ENCODE data around the gene SLC30A3. TPM values are rescaled to one million over a fixed set of nuclear protein-coding genes. Genes with fewer than 3 reads are reported as not detected.
"Not testable (repeated sequence)": the region's sequence is repeated elsewhere in the genome, so short reads cannot be mapped to it uniquely, and the experiment has no call there.

SLC30A3 gene
- total and polyA plus RNA-seq, 4 donors = 2.9 to 30.2 (median 12.1) TPM

DNA sequence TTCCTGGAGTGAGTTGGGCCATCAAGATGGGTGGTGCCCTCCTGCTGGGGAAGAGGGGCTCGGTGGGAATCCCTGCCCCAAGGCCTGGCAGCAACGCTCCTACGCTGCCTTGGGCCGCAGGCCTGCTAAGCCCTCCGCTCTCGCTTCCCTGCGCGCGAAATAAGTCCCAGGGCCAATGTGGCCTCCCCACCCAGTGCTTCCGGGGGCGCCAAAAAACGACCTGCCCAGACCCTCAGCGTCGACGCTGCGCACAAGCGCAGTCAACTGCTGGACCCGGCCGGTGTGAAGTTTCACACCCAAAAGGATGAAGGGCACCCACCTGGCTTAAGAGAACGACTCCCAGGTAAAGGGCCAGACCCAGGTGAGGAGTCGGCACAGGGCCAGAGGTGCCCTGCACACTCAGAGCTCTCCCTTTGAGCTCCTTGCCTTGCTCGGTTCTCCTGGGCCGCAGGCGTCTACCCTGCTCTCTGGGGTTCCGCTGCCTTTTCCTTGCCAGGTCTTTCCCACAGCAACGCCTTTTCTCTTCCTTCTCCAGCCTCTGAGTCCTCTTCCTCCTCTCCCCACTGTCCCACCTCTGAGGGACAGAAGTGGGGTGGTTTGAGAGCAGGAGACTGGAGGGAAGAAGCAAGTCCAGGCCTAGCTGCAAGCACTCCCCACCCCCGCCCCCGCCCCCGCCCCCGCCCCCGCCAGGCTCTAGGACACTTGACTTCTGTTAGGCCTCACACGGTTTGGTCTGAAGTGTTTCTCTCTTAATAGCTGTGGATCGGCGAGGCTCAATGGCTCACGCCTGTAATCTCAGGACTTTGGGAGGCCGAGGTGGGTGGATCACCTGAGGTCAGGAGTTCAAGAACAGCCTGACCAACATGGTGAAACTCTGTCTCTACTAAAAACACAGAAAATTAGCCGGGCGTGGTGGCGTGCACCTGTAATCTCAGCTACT, 12.6 kb upstream of the SLC30A3 start, which contains the start of gene DNAJC5G:
Gene DNAJC5G, plus strand, starts transcription at position 223 of the 940 bp plus-strand sequence. CDS start 1,296 bp downstream, outside the sequence.
- no peak within 1 kb of the TSS for H3K27ac ChIP-seq (ENCODE audit: low read depth, low read length)
- 84% methylated on average over 36 of the region's 39 CpGs for WGBS (ENCODE audit: insufficient coverage)
- H3K4me1 ChIP-seq (ENCODE audit: control insufficient read depth, insufficient read depth, low read length) = no peaks in the 10 kb centered on the region
- no peaks in the 10 kb centered on the region for H3K9me3 ChIP-seq (ENCODE audit: control insufficient read depth, insufficient read depth, low read length)
- no peaks in the 10 kb centered on the region for H3K36me3 ChIP-seq (ENCODE audit: control insufficient read depth, insufficient read depth, low read length)
- no peak for DNase-seq (ENCODE audit: low read depth in 4 of 6, low spot score in 6 of 6)
- H3K4me3 ChIP-seq (ENCODE audit: low read depth, low read length) = no peak within 1 kb of the TSS
- H3K27me3 ChIP-seq (ENCODE audit: control insufficient read depth, insufficient read depth, low read length) = peaks cover 4% of the 10 kb centered on the region

DNA sequence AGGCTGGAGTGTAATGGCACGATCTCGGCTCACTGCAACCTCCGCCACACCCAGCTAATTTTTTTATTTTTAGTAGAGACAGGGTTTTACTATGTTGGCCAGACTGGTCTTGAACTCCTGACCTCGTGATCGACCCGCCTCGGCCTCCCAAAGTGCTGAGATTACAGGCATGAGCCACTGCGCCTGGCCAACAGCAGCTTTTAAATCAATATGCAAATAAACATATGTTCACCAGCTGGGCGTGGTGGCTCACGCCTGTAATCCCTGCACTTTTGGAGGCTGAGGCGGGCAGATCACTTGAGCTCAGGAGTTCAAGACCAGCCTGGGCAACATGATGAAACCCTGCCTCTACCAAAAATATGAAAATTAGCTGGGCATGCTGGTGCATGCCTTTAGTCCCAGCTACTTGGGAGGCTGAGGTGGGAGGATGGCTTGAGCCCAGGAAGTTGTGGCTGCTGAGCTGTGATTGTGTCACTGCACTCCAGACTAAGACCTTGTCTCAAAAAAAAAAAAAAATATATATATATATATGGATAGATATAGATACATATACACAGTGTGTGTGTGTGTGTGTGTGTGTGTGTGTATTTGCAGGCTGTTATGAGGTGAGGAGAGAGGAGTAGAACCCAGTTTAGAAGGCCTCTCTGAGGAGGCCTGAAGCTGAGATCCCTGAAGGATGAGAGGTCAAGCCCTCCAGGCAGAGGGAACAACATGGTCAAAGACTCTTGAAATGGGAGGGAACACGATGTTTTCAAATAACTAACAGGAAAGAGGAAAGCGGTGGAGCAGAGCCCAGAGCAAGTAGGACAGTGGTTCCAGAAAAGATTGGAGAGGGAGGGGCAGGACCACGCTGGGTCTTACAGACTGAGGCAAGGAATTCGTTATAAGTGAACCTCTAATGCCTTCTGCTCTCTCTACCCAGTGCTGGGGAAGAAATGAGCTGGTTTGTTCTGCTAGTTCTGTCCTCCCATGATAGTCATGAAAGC, 10.0 kb upstream of the SLC30A3 start:
- not testable (repeated sequence) for H3K4me1 ChIP-seq (ENCODE audit: control insufficient read depth, insufficient read depth, low read length); H3K27ac ChIP-seq (ENCODE audit: low read depth, low read length); H3K36me3 ChIP-seq (ENCODE audit: control insufficient read depth, insufficient read depth, low read length); H3K9me3 ChIP-seq (ENCODE audit: control insufficient read depth, insufficient read depth, low read length); H3K4me3 ChIP-seq (ENCODE audit: low read depth, low read length); H3K27me3 ChIP-seq (ENCODE audit: control insufficient read depth, insufficient read depth, low read length); DNase-seq (ENCODE audit: low read depth in 4 of 6, low spot score in 6 of 6)
- 69% methylated on average over 5 of the region's 15 CpGs for WGBS (ENCODE audit: insufficient coverage)

DNA sequence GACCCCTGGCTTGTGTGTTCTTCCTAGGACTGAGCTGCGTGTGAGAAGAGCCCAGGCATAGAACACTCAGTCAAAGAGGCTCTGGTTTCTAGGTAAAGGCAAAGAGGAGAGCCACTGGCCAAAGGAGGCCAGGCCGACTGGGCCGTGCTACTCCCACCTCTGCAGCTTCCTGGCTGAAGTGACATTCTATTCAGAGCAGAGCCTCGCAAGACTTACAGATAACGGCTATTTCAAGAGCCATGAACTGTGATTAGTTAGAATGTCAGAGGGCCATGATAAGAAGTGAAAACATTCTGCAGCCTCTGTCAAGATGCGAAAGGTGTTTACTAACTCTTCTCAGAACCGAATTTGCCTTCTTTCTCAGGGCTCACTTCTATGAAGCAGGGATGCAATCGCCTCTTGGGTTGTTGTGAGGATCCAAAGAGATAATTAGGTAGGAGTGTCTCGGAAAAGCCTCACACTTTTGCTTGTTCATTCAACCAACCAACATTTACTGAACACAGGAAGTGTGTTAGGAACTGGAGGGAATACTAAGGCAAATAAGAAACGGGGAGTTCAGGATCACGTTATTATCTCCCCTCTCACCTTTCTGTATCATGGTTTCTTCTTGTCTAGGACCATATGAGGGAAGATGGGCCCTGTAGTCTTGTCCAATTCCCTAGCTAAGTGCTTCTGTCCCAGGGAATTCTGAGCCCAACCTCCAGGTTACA, 8.9 kb upstream of the SLC30A3 start:
- H3K36me3 ChIP-seq (ENCODE audit: control insufficient read depth, insufficient read depth, low read length) = no peaks in the 10 kb centered on the region
- H3K4me3 ChIP-seq (ENCODE audit: low read depth, low read length) = no peak overlapping the region
- no peak for DNase-seq (ENCODE audit: low read depth in 4 of 6, low spot score in 6 of 6)
- no peaks in the 10 kb centered on the region for H3K9me3 ChIP-seq (ENCODE audit: control insufficient read depth, insufficient read depth, low read length)
- H3K27me3 ChIP-seq (ENCODE audit: control insufficient read depth, insufficient read depth, low read length) = peaks cover 7% of the 10 kb centered on the region
- no peaks in the 10 kb centered on the region for H3K4me1 ChIP-seq (ENCODE audit: control insufficient read depth, insufficient read depth, low read length)
- WGBS (ENCODE audit: insufficient coverage) = 52% methylated on average over 4 of the region's 11 CpGs
- no peak overlapping the region for H3K27ac ChIP-seq (ENCODE audit: low read depth, low read length)

DNA sequence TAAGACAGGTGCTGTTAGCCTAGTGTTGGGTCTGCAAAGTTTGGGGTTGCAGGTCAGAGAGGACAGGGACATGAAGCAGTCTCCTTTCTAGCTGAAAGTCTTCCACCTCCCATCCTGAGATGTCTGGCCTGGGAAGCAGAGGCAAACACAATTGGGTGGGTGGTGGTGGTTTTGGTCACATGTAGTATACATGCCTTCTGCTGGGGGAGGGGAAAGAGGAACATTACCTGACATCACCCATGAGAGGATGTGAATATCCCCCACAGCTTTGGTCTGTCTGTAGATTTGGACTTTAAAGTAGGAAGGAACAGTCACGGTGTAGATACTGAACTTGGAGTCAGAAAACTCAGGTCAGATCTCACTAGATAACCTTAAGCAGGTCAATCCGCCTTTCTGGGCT, 7.8 kb upstream of the SLC30A3 start:
- Histone ChIP-seq H3K27ac (ENCODE audit: low read depth, low read length) (no peak overlapping the region), H3K9me3 (ENCODE audit: control insufficient read depth, insufficient read depth, low read length) (no peaks in the 10 kb centered on the region), H3K36me3 (ENCODE audit: control insufficient read depth, insufficient read depth, low read length) (no peaks in the 10 kb centered on the region), H3K4me1 (ENCODE audit: control insufficient read depth, insufficient read depth, low read length) (no peaks in the 10 kb centered on the region), H3K4me3 (ENCODE audit: low read depth, low read length) (no peak overlapping the region), H3K27me3 (ENCODE audit: control insufficient read depth, insufficient read depth, low read length) (peaks cover 10% of the 10 kb centered on the region)
- WGBS (ENCODE audit: insufficient coverage) = no CpG with 5 or more reads among the region's 2 CpGs
- no peak for DNase-seq (ENCODE audit: low read depth in 4 of 6, low spot score in 6 of 6)

DNA sequence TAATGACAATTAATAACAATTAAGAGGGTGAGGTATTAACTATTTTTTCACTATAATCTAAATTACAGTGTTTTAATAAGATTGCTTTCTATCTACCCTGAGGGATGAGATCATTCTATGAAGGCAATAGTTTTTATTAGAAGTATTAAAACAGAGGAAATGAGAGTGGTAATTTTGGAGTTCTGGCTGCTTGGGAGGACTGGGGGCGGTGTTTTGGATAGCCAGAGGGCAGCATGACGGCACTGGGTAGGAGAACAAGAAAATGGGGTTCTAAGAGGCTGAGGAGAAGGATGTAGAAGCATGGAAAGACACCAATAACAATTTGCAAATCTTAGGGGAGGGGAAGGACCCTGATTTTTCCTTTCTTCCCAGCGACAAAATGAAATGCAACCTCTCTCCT, 7.3 kb upstream of the SLC30A3 start:
- no peak for DNase-seq (ENCODE audit: low read depth in 4 of 6, low spot score in 6 of 6)
- no peaks in the 10 kb centered on the region for H3K9me3 ChIP-seq (ENCODE audit: control insufficient read depth, insufficient read depth, low read length)
- H3K36me3 ChIP-seq (ENCODE audit: control insufficient read depth, insufficient read depth, low read length) = no peaks in the 10 kb centered on the region
- no peak overlapping the region for H3K27ac ChIP-seq (ENCODE audit: low read depth, low read length)
- peaks cover 15% of the 10 kb centered on the region for H3K27me3 ChIP-seq (ENCODE audit: control insufficient read depth, insufficient read depth, low read length)
- 100% methylated on average over 1 of the region's 3 CpGs for WGBS (ENCODE audit: insufficient coverage)
- H3K4me1 ChIP-seq (ENCODE audit: control insufficient read depth, insufficient read depth, low read length) = peaks cover 1% of the 10 kb centered on the region
- H3K4me3 ChIP-seq (ENCODE audit: low read depth, low read length) = no peak overlapping the region

DNA sequence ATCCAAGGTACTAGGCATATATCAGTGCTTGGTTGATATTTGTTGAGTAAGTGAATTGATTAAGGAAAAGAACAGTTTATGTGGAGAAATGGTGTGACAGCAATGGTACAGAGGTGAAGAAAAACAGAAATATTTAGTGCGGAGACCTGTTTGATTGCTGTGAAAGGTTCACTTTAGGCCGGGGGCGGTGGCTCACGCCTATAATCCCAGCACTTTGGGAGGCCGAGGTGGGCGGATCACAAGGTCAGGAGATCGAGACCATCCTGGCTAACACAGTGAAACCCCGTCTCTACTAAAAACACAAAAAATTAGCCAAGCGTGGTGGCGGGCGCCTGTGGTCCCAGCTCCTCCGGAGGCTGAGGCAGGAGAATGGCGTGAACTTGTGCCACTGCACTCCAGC, 5.4 kb upstream of the SLC30A3 start:
- H3K36me3 ChIP-seq (ENCODE audit: control insufficient read depth, insufficient read depth, low read length); DNase-seq (ENCODE audit: low read depth in 4 of 6, low spot score in 6 of 6); H3K27ac ChIP-seq (ENCODE audit: low read depth, low read length); H3K4me3 ChIP-seq (ENCODE audit: low read depth, low read length); H3K9me3 ChIP-seq (ENCODE audit: control insufficient read depth, insufficient read depth, low read length): not testable (repeated sequence)
- Histone ChIP-seq H3K27me3 (ENCODE audit: control insufficient read depth, insufficient read depth, low read length) (peaks cover 33% of the 10 kb centered on the region), H3K4me1 (ENCODE audit: control insufficient read depth, insufficient read depth, low read length) (peaks cover 20% of the 10 kb centered on the region)
- 93% methylated on average over 5 of the region's 13 CpGs for WGBS (ENCODE audit: insufficient coverage)

DNA sequence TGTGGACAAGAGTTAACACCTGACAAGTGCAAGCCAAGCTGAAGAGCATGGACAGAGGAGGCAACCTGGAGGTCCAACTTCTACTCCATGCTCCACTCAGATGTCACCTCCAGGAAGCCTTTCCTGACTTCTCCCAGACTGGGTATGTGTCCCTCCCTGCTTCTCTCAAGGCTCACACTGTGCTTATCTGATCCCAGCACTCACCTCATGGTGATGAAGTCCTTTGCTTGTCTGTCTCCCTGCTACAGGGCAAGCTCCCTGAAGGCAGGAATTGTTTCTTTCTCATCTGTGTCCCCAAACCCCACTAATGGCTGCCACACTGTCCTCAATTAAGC, 2.7 kb upstream of the SLC30A3 start:
- peaks cover 56% of the 10 kb centered on the region for H3K27me3 ChIP-seq (ENCODE audit: control insufficient read depth, insufficient read depth, low read length)
- H3K27ac ChIP-seq (ENCODE audit: low read depth, low read length) = no peak overlapping the region
- peaks cover 29% of the 10 kb centered on the region for H3K4me1 ChIP-seq (ENCODE audit: control insufficient read depth, insufficient read depth, low read length)
- H3K9me3 ChIP-seq (ENCODE audit: control insufficient read depth, insufficient read depth, low read length) = no peaks in the 10 kb centered on the region
- DNase-seq (ENCODE audit: low read depth in 4 of 6, low spot score in 6 of 6) = no peak
- no peaks in the 10 kb centered on the region for H3K36me3 ChIP-seq (ENCODE audit: control insufficient read depth, insufficient read depth, low read length)
- H3K4me3 ChIP-seq (ENCODE audit: low read depth, low read length) = no peak overlapping the region

DNA sequence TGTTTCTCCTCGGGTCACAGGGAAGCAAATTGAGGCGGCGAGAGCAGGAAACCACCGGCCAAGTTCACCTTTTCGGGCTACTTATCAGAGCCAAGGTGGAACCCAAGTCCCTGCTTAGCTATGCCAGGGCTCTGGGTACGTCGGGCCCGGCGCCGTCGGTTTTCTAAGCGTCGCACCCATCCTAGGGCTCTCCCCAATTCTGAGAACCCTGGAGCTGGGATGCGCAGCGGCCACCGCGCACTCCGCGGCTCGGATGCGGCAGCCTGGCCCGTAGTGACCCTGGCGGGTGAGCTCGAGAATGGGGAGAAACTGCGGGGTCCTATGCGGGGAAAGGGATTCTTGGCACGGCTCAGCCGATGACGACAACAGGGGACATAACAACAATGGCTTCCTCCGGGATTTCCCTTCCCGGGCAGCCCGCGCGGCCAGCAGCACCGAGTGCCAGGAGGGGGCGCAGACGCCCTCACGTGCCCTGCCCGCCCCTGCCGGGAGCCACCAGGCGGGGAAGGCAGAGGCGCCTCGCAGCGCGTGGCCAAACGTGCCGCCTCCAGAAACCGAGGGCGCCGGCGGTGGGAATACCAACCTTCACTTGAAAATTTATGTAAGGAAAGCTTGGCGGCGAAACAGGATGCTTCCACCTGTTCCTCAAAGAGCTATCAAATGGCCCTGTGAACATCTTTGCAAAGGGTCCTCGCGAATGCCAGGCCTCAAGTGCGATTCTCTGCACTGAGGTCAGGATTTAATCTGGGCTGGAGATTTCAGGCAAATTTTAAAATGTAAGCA, 2.1 kb upstream of the SLC30A3 start:
- 2% methylated on average over 55 of the region's 56 CpGs for WGBS (ENCODE audit: insufficient coverage)
- Histone ChIP-seq H3K4me3 (ENCODE audit: low read depth, low read length) (peak overlapping the region; percentile 29), H3K27ac (ENCODE audit: low read depth, low read length) (no peak overlapping the region), H3K27me3 (ENCODE audit: control insufficient read depth, insufficient read depth, low read length) (peaks cover 61% of the 10 kb centered on the region), H3K36me3 (ENCODE audit: control insufficient read depth, insufficient read depth, low read length) (no peaks in the 10 kb centered on the region), H3K9me3 (ENCODE audit: control insufficient read depth, insufficient read depth, low read length) (no peaks in the 10 kb centered on the region), H3K4me1 (ENCODE audit: control insufficient read depth, insufficient read depth, low read length) (peaks cover 33% of the 10 kb centered on the region)
- DNase-seq (ENCODE audit: low read depth in 4 of 6, low spot score in 6 of 6) = peak in 4 of 6 donors; percentile 29 to 88 (median 62)
